SK-N-SH (cell line): ENCODE measurements around the gene NRTN. TPM values are rescaled to one million over a fixed set of nuclear protein-coding genes. Genes with fewer than 3 reads are reported as not detected.

ENCODE experiments used
- CTCF ChIA-PET: fragments of 300-600, 350-600 bp; formaldehyde crosslinking; extraction: SDS; loops from one replicate; lab custom pipeline; 2021; lab: Yijun Ruan, JAX
- POLR2A ChIA-PET: fragments of 350-600 bp; sonication (Branson Sonifier 250); formaldehyde crosslinking; extraction: SDS; loops from one replicate; lab custom pipeline; 2020; ENCODE audit warnings: antibody characterized with exemption, inconsistent platforms; lab: Yijun Ruan, JAX
- DNase-seq: peaks from one replicate; pipeline ENCODE4 v3.0.0; 2012
- H2AFZ ChIP-seq: fragments of 200-600 bp; sonication (generic); 2 replicates; pipeline ENCODE4 v1.8.1; 2016; ENCODE audit warnings: antibody characterized with exemption, mild to moderate bottlenecking, low read depth
- H3F3A ChIP-seq: fragments of 200-600 bp; sonication (generic); replicated peaks from 2 replicates; pipeline ENCODE3; 2016; ENCODE audit warnings: antibody characterized with exemption, mild to moderate bottlenecking; ENCODE audit not compliant: insufficient read depth
- H3K27ac ChIP-seq, 2 experiments: fragments of 200-500 bp in 1 of 2; fragments of 200-600 bp in 1 of 2; sonication (Bioruptor generic) in 1 of 2; sonication (generic), shearing (Covaris generic) in 1 of 2; 2 replicates each; pipeline versions ENCODE4 v1.5.1 to v1.6.1; 2014 to 2016; ENCODE audit warnings: low read depth in 2 of 2, inconsistent platforms in 1 of 2, low read length in 1 of 2, mild to moderate bottlenecking in 1 of 2, mixed read lengths in 1 of 2
- H3K27me3 ChIP-seq: fragments of 200-600 bp; sonication (generic), shearing (Covaris generic); 2 replicates; pipeline ENCODE4 v1.6.1; 2016; ENCODE audit warnings: mixed run types; ENCODE audit not compliant: insufficient read depth
- H3K36me3 ChIP-seq, 2 experiments: fragments of 200-500 bp in 1 of 2; fragments of 200-600 bp in 1 of 2; sonication (Bioruptor generic) in 1 of 2; sonication (generic) in 1 of 2; replicated peaks in 1 of 2; 2 replicates each; pipeline versions ENCODE3 to v1.5.1; 2014 to 2016; ENCODE audit warnings: low read length in 1 of 2, mild to moderate bottlenecking in 1 of 2; ENCODE audit not compliant: insufficient read depth in 2 of 2, control insufficient read depth in 1 of 2
- H3K4me1 ChIP-seq, 2 experiments: fragments of 200-500 bp in 1 of 2; fragments of 200-600 bp in 1 of 2; sonication (Bioruptor generic) in 1 of 2; sonication (generic), shearing (Covaris generic) in 1 of 2; 2 replicates each; pipeline versions ENCODE4 v1.5.1 to v1.6.1; 2014 to 2016; ENCODE audit warnings: low read depth in 1 of 2, low read length in 1 of 2, mixed run types in 1 of 2; ENCODE audit not compliant: insufficient read depth in 2 of 2, control insufficient read depth in 1 of 2
- H3K4me2 ChIP-seq: fragments of 200-600 bp; sonication (generic), shearing (Covaris generic); 2 replicates; pipeline ENCODE4 v1.6.1; 2017; ENCODE audit warnings: mixed run types
- H3K4me3 ChIP-seq, 2 experiments: fragments of 200-500 bp in 1 of 2; fragments of 200-600 bp in 1 of 2; sonication (Bioruptor generic) in 1 of 2; sonication (generic), shearing (Covaris generic) in 1 of 2; 2 replicates each; pipeline versions ENCODE4 v1.5.1 to v1.8.1; 2014 to 2016; ENCODE audit warnings: low read depth in 2 of 2, inconsistent platforms in 1 of 2, low read length in 1 of 2, mild to moderate bottlenecking in 1 of 2, mixed read lengths in 1 of 2, moderate library complexity in 1 of 2
- H3K79me2 ChIP-seq: fragments of 200-600 bp; sonication (generic); 2 replicates; pipeline ENCODE4 v1.8.1; 2017; ENCODE audit warnings: mild to moderate bottlenecking; ENCODE audit not compliant: insufficient read depth
- H3K9ac ChIP-seq: fragments of 200-600 bp; sonication (generic); 2 replicates; pipeline ENCODE4 v1.6.1; 2017; ENCODE audit warnings: mixed run types
- H3K9me2 ChIP-seq: fragments of 200-600 bp; sonication (generic); 2 replicates; pipeline ENCODE4 v1.6.1; 2017; ENCODE audit warnings: mixed run types
- H3K9me3 ChIP-seq: fragments of 200-600 bp; sonication (generic); 2 replicates; pipeline ENCODE4 v1.6.1; 2017; ENCODE audit warnings: mixed run types, mild to moderate bottlenecking, moderate library complexity
- H4K20me1 ChIP-seq: fragments of 200-600 bp; sonication (generic); 2 replicates; pipeline ENCODE4 v1.6.1; 2017; ENCODE audit warnings: mild to moderate bottlenecking, mixed run types; ENCODE audit not compliant: insufficient read depth
- EP300 ChIP-seq, 2 experiments: IDR thresholded peaks; 2 replicates each; pipeline versions ENCODE4 v1.4.0 to v1.6.1; 2012; ENCODE audit warnings: borderline replicate concordance in 1 of 2, low read depth in 1 of 2, low read length in 1 of 2
- FOSL2 ChIP-seq: IDR thresholded peaks from 2 replicates; pipeline ENCODE4 v1.4.0; 2012; ENCODE audit warnings: low read depth, mild to moderate bottlenecking, moderate library complexity, borderline replicate concordance
- FOXJ3 ChIP-seq: sonication (generic); formaldehyde crosslinking; IDR thresholded peaks from 2 replicates; pipeline ENCODE4 v1.5.1; 2020; ENCODE audit warnings: mild to moderate bottlenecking, missing genetic modification reagents
- GATA2 ChIP-seq: sonication (generic); formaldehyde crosslinking; IDR thresholded peaks from 2 replicates; pipeline ENCODE4 v1.5.0; 2020; ENCODE audit warnings: mild to moderate bottlenecking, missing genetic modification reagents
- JUND ChIP-seq: IDR thresholded peaks from 2 replicates; pipeline ENCODE4 v1.4.0; 2012
- MEF2A ChIP-seq: IDR thresholded peaks from 2 replicates; pipeline ENCODE4 v1.4.0; 2012; ENCODE audit warnings: low read depth, borderline replicate concordance
- NFIC ChIP-seq: IDR thresholded peaks from 2 replicates; pipeline ENCODE4 v1.4.0; 2012; ENCODE audit warnings: borderline replicate concordance
- POLR2AphosphoS5 ChIP-seq: IDR thresholded peaks from 2 replicates; pipeline ENCODE4 v1.6.1; 2012; ENCODE audit warnings: low read depth, low read length
- RCOR1 ChIP-seq: fragments of 150-350 bp; IDR thresholded peaks from 2 replicates; pipeline ENCODE4 v1.6.1; 2017; ENCODE audit warnings: antibody characterized with exemption, low read length
- RFX5 ChIP-seq: IDR thresholded peaks from 2 replicates; pipeline ENCODE4 v1.6.1; 2012; ENCODE audit warnings: mild to moderate bottlenecking, improper control_type of control experiment, low read length
- SIN3A ChIP-seq: IDR thresholded peaks from 2 replicates; pipeline ENCODE4 v1.6.1; 2012; ENCODE audit warnings: low read depth, mild to moderate bottlenecking, low read length, moderate library complexity, borderline replicate concordance
- TCF12 ChIP-seq: IDR thresholded peaks from 2 replicates; pipeline ENCODE4 v1.4.0; 2012
- TEAD4 ChIP-seq: IDR thresholded peaks from 2 replicates; pipeline ENCODE4 v1.4.0; 2012; ENCODE audit warnings: mild to moderate bottlenecking, borderline replicate concordance; ENCODE audit not compliant: insufficient read depth
- USF2 ChIP-seq: fragments of 150-350 bp; IDR thresholded peaks from 2 replicates; pipeline ENCODE4 v1.6.1; 2017; ENCODE audit warnings: antibody characterized with exemption, low read length, low read depth, borderline replicate concordance
- WGBS: methylation state at CpG from one replicate; pipeline ENCODE4 v1.1.6; 2017; ENCODE audit warnings: low lambda C conversion rate; 5-methylcytosine and 5-hydroxymethylcytosine counted together
- polyA plus RNA-seq, 3 experiments: library from polyadenylated mRNA; depleted of rRNA; stranded (reverse); fragments of >200 nt; gene quantifications; 2 replicates each; pipeline ENCODE4 v1.2.3, GENCODE V29; 2012
- TF ChIP-seq, protein P1 (sequence below): IDR thresholded peaks from 2 replicates; pipeline ENCODE4 v1.4.0; 2012; ENCODE audit warnings: low read depth, borderline replicate concordance

The NRTN gene
- polyA plus RNA-seq, 1 of the 3 experiments (the other 2 are of a cell fraction) = 0.99 TPM

DNA sequence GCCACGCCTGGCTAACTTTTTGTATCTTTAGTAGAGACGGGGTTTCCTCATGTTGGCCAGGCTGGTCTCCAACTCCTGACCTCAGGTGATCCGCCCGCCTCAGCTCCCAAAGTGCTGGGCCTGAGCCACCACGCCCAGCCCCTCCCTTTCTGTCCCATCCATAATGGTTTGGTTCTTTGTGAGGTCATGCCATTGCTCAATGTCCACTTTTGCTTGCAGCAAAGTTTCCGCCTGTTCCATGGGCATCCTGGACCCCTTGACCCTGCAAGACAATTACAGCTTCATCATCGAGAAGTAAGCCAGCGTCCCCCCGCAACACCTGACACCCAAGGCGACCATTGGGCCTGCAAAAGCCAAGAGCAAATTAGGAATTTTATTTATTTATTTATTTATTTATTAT is 36.9 kb upstream of the NRTN start:
- Histone ChIP-seq H3K4me1 (no peaks in the 10 kb centered on the region), H3K9ac (no peak overlapping the region)
- no peak for DNase-seq
- TF ChIP-seq TCF12 (no peak), USF2 (no peak), RCOR1 (no peak), TEAD4 (no peak), RFX5 (no peak), POLR2AphosphoS5 (no peak), EP300 (IDR thresholded peaks at IDR 0.05; ENCODE audit: borderline replicate concordance in 1 of 2, low read depth in 1 of 2, low read length in 1 of 2) (no peak), GATA2 (no peak), FOSL2 (no peak), NFIC (no peak), FOXJ3 (CRISPR knock-in tag) (no peak), SIN3A (no peak)
- TF ChIP-seq, protein P1, sequence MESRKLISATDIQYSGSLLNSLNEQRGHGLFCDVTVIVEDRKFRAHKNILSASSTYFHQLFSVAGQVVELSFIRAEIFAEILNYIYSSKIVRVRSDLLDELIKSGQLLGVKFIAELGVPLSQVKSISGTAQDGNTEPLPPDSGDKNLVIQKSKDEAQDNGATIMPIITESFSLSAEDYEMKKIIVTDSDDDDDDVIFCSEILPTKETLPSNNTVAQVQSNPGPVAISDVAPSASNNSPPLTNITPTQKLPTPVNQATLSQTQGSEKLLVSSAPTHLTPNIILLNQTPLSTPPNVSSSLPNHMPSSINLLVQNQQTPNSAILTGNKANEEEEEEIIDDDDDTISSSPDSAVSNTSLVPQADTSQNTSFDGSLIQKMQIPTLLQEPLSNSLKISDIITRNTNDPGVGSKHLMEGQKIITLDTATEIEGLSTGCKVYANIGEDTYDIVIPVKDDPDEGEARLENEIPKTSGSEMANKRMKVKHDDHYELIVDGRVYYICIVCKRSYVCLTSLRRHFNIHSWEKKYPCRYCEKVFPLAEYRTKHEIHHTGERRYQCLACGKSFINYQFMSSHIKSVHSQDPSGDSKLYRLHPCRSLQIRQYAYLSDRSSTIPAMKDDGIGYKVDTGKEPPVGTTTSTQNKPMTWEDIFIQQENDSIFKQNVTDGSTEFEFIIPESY = no peak
- TF ChIP-seq, all 33 proteins: peak for 0
- no peaks in the 10 kb centered on the region for H3K36me3 ChIP-seq
- POLR2A ChIA-PET = no interaction called here
- H3K4me2 ChIP-seq = no peak overlapping the region
- no peaks in the 10 kb centered on the region for H3F3A ChIP-seq
- no peaks in the 10 kb centered on the region for H3K9me3 ChIP-seq
- no peak overlapping the region for H2AFZ ChIP-seq
- WGBS = 95% methylated on average over 10 of the region's 10 CpGs
- H4K20me1 ChIP-seq = no peaks in the 10 kb centered on the region
- H3K79me2 ChIP-seq = no peaks in the 10 kb centered on the region
- H3K9me2 ChIP-seq = no peaks in the 10 kb centered on the region
- no peaks in the 10 kb centered on the region for H3K27me3 ChIP-seq
- no peak overlapping the region for H3K4me3 ChIP-seq
- CTCF ChIA-PET = interaction anchor here (0.9 to 1.2 kb wide), 3 partner anchors 16 to 36 kb away, joined by 3 to 4 read pairs (median 3); partner anchors contain the start of gene PRR22
- no peak overlapping the region for H3K27ac ChIP-seq

- POLR2A ChIA-PET = no interaction called here
- H3K36me3 ChIP-seq = no peaks in the 10 kb centered on the region
- 92% methylated on average over 18 of the region's 19 CpGs for WGBS
- no peaks in the 10 kb centered on the region for H3K9me2 ChIP-seq
- CTCF ChIA-PET = interaction anchor here (3.0 kb wide), 1 partner anchor 250 kb away, joined by 10 read pairs; no protein-coding TSS in a partner anchor
- H3K27ac ChIP-seq = no peak overlapping the region
- H3K4me2 ChIP-seq = no peak overlapping the region
- no peaks in the 10 kb centered on the region for H3K27me3 ChIP-seq
- no peaks in the 10 kb centered on the region for H3F3A ChIP-seq
- no peaks in the 10 kb centered on the region; a peak in 1 of 4 replicates for H3K4me1 ChIP-seq
- H3K9me3 ChIP-seq = no peaks in the 10 kb centered on the region
- no peak for DNase-seq
- no peak overlapping the region for H3K4me3 ChIP-seq
- H4K20me1 ChIP-seq = no peaks in the 10 kb centered on the region
- no peak overlapping the region for H3K9ac ChIP-seq
- H2AFZ ChIP-seq = no peak overlapping the region
- no peaks in the 10 kb centered on the region for H3K79me2 ChIP-seq
- TF ChIP-seq JUND = no peak
- no peak for TF ChIP-seq MEF2A
These were observed 32.5 kb upstream of the NRTN start for GRCh38 chr19:5772416-5772815.
